IMR-90 (cell line): Measurements from ENCODE around the gene CPNE1. TPM values are rescaled to one million over a fixed set of nuclear protein-coding genes. Genes with fewer than 3 reads are reported as not detected.

ENCODE experiments used
- ATAC-seq: fragments of 200-7000 bp; cut with Tn5 transposase; 2 replicates; pipeline ENCODE4 v1.9.1; 2020; ENCODE audit warnings: low read depth, mild to moderate bottlenecking, moderate library complexity
- BruUV-seq: library from RNA; stranded (reverse); fragments of 400-500 nt; replicated peaks from 2 replicates; lab custom pipeline; 2021; lab: Mats Ljungman, UMichigan
- CTCF ChIA-PET: fragments of 300-600 bp; formaldehyde crosslinking; extraction: SDS; loops from one replicate; lab custom pipeline; 2021; ENCODE audit warnings: antibody characterized with exemption; lab: Yijun Ruan, JAX
- POLR2A ChIA-PET: fragments of 300-600 bp; sonication (Branson Sonifier 250); formaldehyde crosslinking; loops from one replicate; lab custom pipeline; 2022; ENCODE audit warnings: antibody characterized with exemption; ENCODE audit not compliant: unreplicated experiment; lab: Charles Lee
- DNase-seq: peaks from one replicate; pipeline ENCODE4 v3.0.0; 2013
- H2AFZ ChIP-seq: replicated peaks from 2 replicates; pipeline ENCODE3; 2013; ENCODE audit warnings: low read length, mild to moderate bottlenecking; ENCODE audit not compliant: poor library complexity
- H2AK5ac ChIP-seq: 2 replicates; pipeline ENCODE4 v1.6.1; 2013; ENCODE audit warnings: low read depth, low read length, inconsistent platforms
- H2AK9ac ChIP-seq: replicated peaks from 2 replicates; pipeline ENCODE3; 2013; ENCODE audit warnings: mild to moderate bottlenecking, low read depth, low read length, moderate library complexity; ENCODE audit not compliant: poor library complexity
- H2BK120ac ChIP-seq: 2 replicates; pipeline ENCODE4 v1.6.1; 2013; ENCODE audit warnings: low read depth, low read length, inconsistent platforms
- H2BK15ac ChIP-seq: 3 replicates; pipeline ENCODE4 v1.6.1; 2013; ENCODE audit warnings: low read depth, low read length, inconsistent platforms
- H2BK20ac ChIP-seq: 2 replicates; pipeline ENCODE4 v1.6.1; 2013; ENCODE audit warnings: low read depth, mild to moderate bottlenecking, inconsistent platforms, low read length, moderate library complexity
- H2BK5ac ChIP-seq: 2 replicates; pipeline ENCODE4 v1.6.1; 2013; ENCODE audit warnings: mild to moderate bottlenecking, low read depth, low read length, inconsistent platforms; ENCODE audit not compliant: poor library complexity, severe bottlenecking
- H3K14ac ChIP-seq: replicated peaks from 2 replicates; pipeline ENCODE4 v1.6.1; 2013; ENCODE audit warnings: low read depth, low read length, inconsistent platforms
- H3K18ac ChIP-seq: 2 replicates; pipeline ENCODE4 v1.6.1; 2013; ENCODE audit warnings: low read depth, low read length, control low read depth
- H3K23ac ChIP-seq: 2 replicates; pipeline ENCODE4 v1.6.1; 2013; ENCODE audit warnings: low read depth, low read length, inconsistent platforms
- H3K27ac ChIP-seq: 2 replicates; pipeline ENCODE4 v1.5.1; 2013; ENCODE audit warnings: mild to moderate bottlenecking, control low read depth, low read length; ENCODE audit not compliant: insufficient read depth
- H3K27me3 ChIP-seq: 2 replicates; pipeline ENCODE4 v1.6.1; 2013; ENCODE audit warnings: low read length; ENCODE audit not compliant: control insufficient read depth, insufficient read depth
- H3K36me3 ChIP-seq: 2 replicates; pipeline ENCODE4 v1.6.1; 2013; ENCODE audit warnings: low read length, mixed read lengths; ENCODE audit not compliant: control insufficient read depth, insufficient read depth
- H3K4ac ChIP-seq: 2 replicates; pipeline ENCODE4 v1.6.1; 2013; ENCODE audit warnings: low read depth, low read length, inconsistent platforms
- H3K4me1 ChIP-seq: 2 replicates; pipeline ENCODE4 v1.6.1; 2013; ENCODE audit warnings: low read length, mixed read lengths; ENCODE audit not compliant: control insufficient read depth, insufficient read depth
- H3K4me2 ChIP-seq: 2 replicates; pipeline ENCODE4 v1.6.1; 2013; ENCODE audit warnings: low read depth, mild to moderate bottlenecking, control low read depth, low read length, moderate library complexity
- H3K4me3 ChIP-seq: 2 replicates; pipeline ENCODE4 v1.5.1; 2013; ENCODE audit warnings: low read depth, mild to moderate bottlenecking, control low read depth, low read length, moderate library complexity; ENCODE audit not compliant: insufficient read depth
- H3K56ac ChIP-seq: 2 replicates; pipeline ENCODE4 v1.6.1; 2013; ENCODE audit warnings: low read length, inconsistent platforms; ENCODE audit not compliant: insufficient read depth; ENCODE audit errors: extremely low read depth
- H3K79me1 ChIP-seq, 2 experiments: 2 replicates each; pipeline ENCODE4 v1.6.1; 2013; ENCODE audit warnings: low read length in 2 of 2, inconsistent platforms in 1 of 2, low read depth in 1 of 2
- H3K9ac ChIP-seq: 2 replicates; pipeline ENCODE4 v1.6.1; 2013; ENCODE audit warnings: low read depth, low read length, control low read depth
- H3K9me1 ChIP-seq: 2 replicates; pipeline ENCODE4 v1.6.1; 2013; ENCODE audit warnings: low read length, inconsistent platforms; ENCODE audit not compliant: insufficient read depth
- H3K9me3 ChIP-seq: 2 replicates; pipeline ENCODE4 v1.6.1; 2013; ENCODE audit warnings: low read length; ENCODE audit not compliant: control insufficient read depth, insufficient read depth
- H4K20me1 ChIP-seq: 2 replicates; pipeline ENCODE4 v1.6.1; 2013; ENCODE audit warnings: low read length, inconsistent platforms; ENCODE audit not compliant: insufficient read depth
- H4K5ac ChIP-seq: 2 replicates; pipeline ENCODE4 v1.6.1; 2013; ENCODE audit warnings: mild to moderate bottlenecking, low read depth, low read length, control low read depth
- H4K8ac ChIP-seq, 2 experiments: 2 replicates each; pipeline ENCODE4 v1.6.1; 2013; ENCODE audit warnings: low read depth in 2 of 2, low read length in 2 of 2, control low read depth in 1 of 2, inconsistent platforms in 1 of 2
- H4K91ac ChIP-seq: 2 replicates; pipeline ENCODE4 v1.6.1; 2013; ENCODE audit warnings: low read depth, low read length, inconsistent platforms; ENCODE audit not compliant: insufficient read depth
- BHLHE40 ChIP-seq: fragments of 150-350 bp; IDR thresholded peaks from 2 replicates; pipeline ENCODE4 v1.6.1; 2016; ENCODE audit warnings: mild to moderate bottlenecking, low read depth, low read length
- CEBPB ChIP-seq: IDR thresholded peaks from 2 replicates; pipeline ENCODE4 v1.6.1; 2012; ENCODE audit warnings: low read depth, low read length, improper control_type of control experiment
- CHD1 ChIP-seq: IDR thresholded peaks from 2 replicates; pipeline ENCODE4 v1.6.1; 2012; ENCODE audit warnings: low read depth, low read length, improper control_type of control experiment
- FOS ChIP-seq: fragments of 150-350 bp; IDR thresholded peaks from 2 replicates; pipeline ENCODE4 v1.6.1; 2016; ENCODE audit warnings: low read depth, low read length
- MAFK ChIP-seq: IDR thresholded peaks from 2 replicates; pipeline ENCODE4 v1.6.1; 2012; ENCODE audit warnings: low read depth, low read length, improper control_type of control experiment
- MAZ ChIP-seq: IDR thresholded peaks from 2 replicates; pipeline ENCODE4 v1.6.1; 2012; ENCODE audit warnings: low read depth, mild to moderate bottlenecking, low read length, improper control_type of control experiment, moderate library complexity, borderline replicate concordance
- MXI1 ChIP-seq: IDR thresholded peaks from 2 replicates; pipeline ENCODE4 v1.6.1; 2012; ENCODE audit warnings: low read depth, mild to moderate bottlenecking, low read length, moderate library complexity, borderline replicate concordance
- NFE2L2 ChIP-seq: fragments of 150-350 bp; IDR thresholded peaks from 2 replicates; pipeline ENCODE4 v1.6.1; 2016; ENCODE audit warnings: low read depth, mild to moderate bottlenecking, low read length
- POLR2A ChIP-seq: IDR thresholded peaks from 2 replicates; pipeline ENCODE4 v1.6.1; 2012; ENCODE audit warnings: mild to moderate bottlenecking, low read depth, low read length
- RAD21 ChIP-seq: IDR thresholded peaks from 2 replicates; pipeline ENCODE4 v1.6.1; 2012; ENCODE audit warnings: low read length, improper control_type of control experiment
- RCOR1 ChIP-seq: IDR thresholded peaks from 2 replicates; pipeline ENCODE4 v1.6.1; 2012; ENCODE audit warnings: mild to moderate bottlenecking, low read length, improper control_type of control experiment; ENCODE audit not compliant: insufficient replicate concordance
- RFX5 ChIP-seq: IDR thresholded peaks from 2 replicates; pipeline ENCODE4 v1.8.0; 2012; ENCODE audit warnings: low read depth, mild to moderate bottlenecking, low read length, moderate library complexity
- SMC3 ChIP-seq: fragments of 150-350 bp; IDR thresholded peaks from 2 replicates; pipeline ENCODE4 v1.6.1; 2016; ENCODE audit warnings: low read depth, mild to moderate bottlenecking, antibody characterized with exemption, low read length, moderate library complexity
- WGBS, 2 experiments: methylation state at CpG; one replicate each; pipeline versions ENCODE4 v1.1.5 to v1.1.7; 2013; ENCODE audit warnings: missing lambda C conversion rate in 2 of 2; ENCODE audit not compliant: insufficient read length in 1 of 2; ENCODE audit errors: extremely low coverage in 2 of 2; 5-methylcytosine and 5-hydroxymethylcytosine counted together
- dilution Hi-C: fragments of 300-500 bp; cut with HindIII; formaldehyde crosslinking; loops from one replicate; pipeline ENCODE4 v1.14.3; 2018; ENCODE audit warnings: low sequenced_read_pairs; ENCODE audit not compliant: unreplicated experiment
- in situ Hi-C: fragments of 300-500 bp; cut with MboI; formaldehyde crosslinking; loops from 3 replicates; pipeline ENCODE4 v1.14.3; 2019; ENCODE audit warnings: low sequenced_read_pairs, inconsistent platforms, mixed read lengths
- intact Hi-C: fragments of 100-400 bp; cut with micrococcal nuclease; formaldehyde crosslinking; loops from 2 replicates; pipeline ENCODE4 v1.10.0; 2022
- polyA plus RNA-seq, 3 experiments: library from polyadenylated mRNA; depleted of rRNA; stranded (reverse); fragments of >200 nt; gene quantifications; 2 replicates each; pipeline ENCODE4 v1.2.3, GENCODE V29; 2012; ENCODE audit warnings: low replicate concordance in 1 of 3
- total RNA-seq: library from RNA; depleted of rRNA; stranded (reverse); fragments of >200 nt; gene quantifications from 2 replicates; pipeline ENCODE4 v1.2.3, GENCODE V29; 2012
- TF ChIP-seq, protein P1 (sequence below): fragments of 150-350 bp; IDR thresholded peaks from 2 replicates; pipeline ENCODE4 v1.6.1; 2017; ENCODE audit warnings: mild to moderate bottlenecking, antibody characterized with exemption, low read length, low read depth
- TF ChIP-seq, protein P2 (sequence below): fragments of 150-350 bp; IDR thresholded peaks from 2 replicates; pipeline ENCODE4 v1.6.1; 2016; ENCODE audit warnings: low read depth, mild to moderate bottlenecking, low read length, moderate library complexity, borderline replicate concordance
- TF ChIP-seq, protein P3 (sequence below): conservative IDR thresholded peaks from 2 replicates; pipeline ENCODE4 v1.5.1; 2012; ENCODE audit warnings: mild to moderate bottlenecking, low read depth, low read length, improper control_type of control experiment

The CPNE1 gene
- total and polyA plus RNA-seq, 2 of the 4 experiments (the other 2 are of a cell fraction), result 163 to 165 TPM

DNA sequence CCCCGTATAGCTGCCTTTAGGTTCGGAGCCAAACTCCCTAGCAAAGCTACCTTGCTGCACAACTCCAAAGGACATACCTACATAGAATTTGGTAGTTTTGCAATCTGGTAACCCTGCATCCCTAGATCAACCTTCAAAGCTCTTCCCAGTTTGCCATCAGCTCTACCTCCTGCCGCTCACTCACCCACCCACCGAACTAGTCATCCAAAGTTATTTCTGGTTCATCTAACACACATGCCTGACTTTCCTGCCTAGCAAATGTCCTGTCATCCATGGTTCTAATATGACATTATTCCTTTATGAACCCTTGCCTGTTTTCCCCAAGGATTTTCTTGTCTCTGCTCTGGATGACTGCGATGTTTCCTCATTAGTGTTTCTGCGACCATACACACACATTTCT lies 27.4 kb downstream of the CPNE1 start:
- Histone ChIP-seq H3K9ac (no peak overlapping the region), H3K9me3 (no peaks in the 10 kb centered on the region), H3K4me3 (no peak overlapping the region), H2AFZ (no peak overlapping the region), H2BK15ac (no peak overlapping the region), H3K56ac (no peak overlapping the region), H4K5ac (no peak overlapping the region), H2BK120ac (no peak overlapping the region), H4K8ac (no peak overlapping the region), H2AK9ac (no peak overlapping the region), H3K9me1 (peaks cover 39% of the 10 kb centered on the region), H3K4ac (no peak overlapping the region), H3K4me1 (peaks cover 11% of the 10 kb centered on the region), H3K4me2 (no peak overlapping the region), H3K23ac (0 out of 2 replicates have a peak overlapping the region, but pooled peaks have one; percentile 24), H2BK20ac (no peak overlapping the region), H2AK5ac (no peak overlapping the region), H3K27ac (no peak overlapping the region), H3K27me3 (no peaks in the 10 kb centered on the region), H3K36me3 (peaks cover 3% of the 10 kb centered on the region; the same call in 1 of the 2 replicates), H4K20me1 (peaks cover 85% of the 10 kb centered on the region), H2BK5ac (no peak overlapping the region), H3K18ac (no peak overlapping the region), H4K91ac (no peak overlapping the region), H3K14ac (no peak overlapping the region), H3K79me1 (peaks cover 57 to 93% of the 10 kb centered on the region in 2 experiments)
- no TSS peak for BruUV-seq
- dilution Hi-C loops (no loop called here), intact Hi-C loops (no loop called here), in situ Hi-C loops (no loop called here)
- DNase-seq (no peak), ATAC-seq (no peak)
- ChIA-PET CTCF (no interaction called here), POLR2A (no interaction called here)
- 100% methylated on average over 6 of the region's 6 CpGs; no CpG with 5 or more reads in 1 of the 2 experiments for WGBS, 2 experiments
- TF ChIP-seq MAZ, result no peak
- TF ChIP-seq NFE2L2, result no peak
- no peak for TF ChIP-seq MAFK
- no peak for TF ChIP-seq SMC3
- TF ChIP-seq, protein P1, sequence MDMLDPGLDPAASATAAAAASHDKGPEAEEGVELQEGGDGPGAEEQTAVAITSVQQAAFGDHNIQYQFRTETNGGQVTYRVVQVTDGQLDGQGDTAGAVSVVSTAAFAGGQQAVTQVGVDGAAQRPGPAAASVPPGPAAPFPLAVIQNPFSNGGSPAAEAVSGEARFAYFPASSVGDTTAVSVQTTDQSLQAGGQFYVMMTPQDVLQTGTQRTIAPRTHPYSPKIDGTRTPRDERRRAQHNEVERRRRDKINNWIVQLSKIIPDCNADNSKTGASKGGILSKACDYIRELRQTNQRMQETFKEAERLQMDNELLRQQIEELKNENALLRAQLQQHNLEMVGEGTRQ, result no peak
- no peak for TF ChIP-seq RCOR1
- TF ChIP-seq, protein P2, sequence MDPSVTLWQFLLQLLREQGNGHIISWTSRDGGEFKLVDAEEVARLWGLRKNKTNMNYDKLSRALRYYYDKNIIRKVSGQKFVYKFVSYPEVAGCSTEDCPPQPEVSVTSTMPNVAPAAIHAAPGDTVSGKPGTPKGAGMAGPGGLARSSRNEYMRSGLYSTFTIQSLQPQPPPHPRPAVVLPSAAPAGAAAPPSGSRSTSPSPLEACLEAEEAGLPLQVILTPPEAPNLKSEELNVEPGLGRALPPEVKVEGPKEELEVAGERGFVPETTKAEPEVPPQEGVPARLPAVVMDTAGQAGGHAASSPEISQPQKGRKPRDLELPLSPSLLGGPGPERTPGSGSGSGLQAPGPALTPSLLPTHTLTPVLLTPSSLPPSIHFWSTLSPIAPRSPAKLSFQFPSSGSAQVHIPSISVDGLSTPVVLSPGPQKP, result no peak
- TF ChIP-seq MXI1, result no peak
- no peak for TF ChIP-seq RFX5
- TF ChIP-seq RAD21, result no peak
- TF ChIP-seq POLR2A, result no peak
- TF ChIP-seq CHD1, result no peak
- TF ChIP-seq, protein P3, sequence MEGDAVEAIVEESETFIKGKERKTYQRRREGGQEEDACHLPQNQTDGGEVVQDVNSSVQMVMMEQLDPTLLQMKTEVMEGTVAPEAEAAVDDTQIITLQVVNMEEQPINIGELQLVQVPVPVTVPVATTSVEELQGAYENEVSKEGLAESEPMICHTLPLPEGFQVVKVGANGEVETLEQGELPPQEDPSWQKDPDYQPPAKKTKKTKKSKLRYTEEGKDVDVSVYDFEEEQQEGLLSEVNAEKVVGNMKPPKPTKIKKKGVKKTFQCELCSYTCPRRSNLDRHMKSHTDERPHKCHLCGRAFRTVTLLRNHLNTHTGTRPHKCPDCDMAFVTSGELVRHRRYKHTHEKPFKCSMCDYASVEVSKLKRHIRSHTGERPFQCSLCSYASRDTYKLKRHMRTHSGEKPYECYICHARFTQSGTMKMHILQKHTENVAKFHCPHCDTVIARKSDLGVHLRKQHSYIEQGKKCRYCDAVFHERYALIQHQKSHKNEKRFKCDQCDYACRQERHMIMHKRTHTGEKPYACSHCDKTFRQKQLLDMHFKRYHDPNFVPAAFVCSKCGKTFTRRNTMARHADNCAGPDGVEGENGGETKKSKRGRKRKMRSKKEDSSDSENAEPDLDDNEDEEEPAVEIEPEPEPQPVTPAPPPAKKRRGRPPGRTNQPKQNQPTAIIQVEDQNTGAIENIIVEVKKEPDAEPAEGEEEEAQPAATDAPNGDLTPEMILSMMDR, result no peak
- no peak for TF ChIP-seq BHLHE40
- TF ChIP-seq FOS, result no peak
- TF ChIP-seq CEBPB, result no peak
